ENCODE results near the gene SLC6A6. TPM values are rescaled to one million over a fixed set of nuclear protein-coding genes. Genes with fewer than 3 reads are reported as not detected.

The SLC6A6 gene
- total and polyA plus RNA-seq, 4 donors, result 0.92 to 7.2 (median 2.9) TPM

GRCh38 chr3:14392803-14393319, 9.5 kb upstream of the SLC6A6 start (continued):
- TF ChIP-seq MAX (IDR thresholded peaks at IDR 0.05), result no peak
- no peak for TF ChIP-seq HNF4A (conservative IDR thresholded peaks at IDR 0.05)
- TF ChIP-seq FOXA2 (IDR thresholded peaks at IDR 0.05), result no peak
- no peak for TF ChIP-seq RAD21 (IDR thresholded peaks at IDR 0.05)
- TF ChIP-seq RXRA (IDR thresholded peaks at IDR 0.05), result no peak

GRCh38 chr3:14393440-14394106, 8.8 kb upstream of the SLC6A6 start:
- no peaks in the 10 kb centered on the region for H3K9me3 ChIP-seq (ENCODE audit: control insufficient read depth in 4 of 4, low read length in 3 of 4)
- H3K27ac ChIP-seq (ENCODE audit: low read depth in 1 of 2, low read length in 2 of 2), result no peak overlapping the region
- TF ChIP-seq ZBTB33 (IDR thresholded peaks at IDR 0.05) (no peak), HNF4A (conservative IDR thresholded peaks at IDR 0.05) (no peak), RXRA (IDR thresholded peaks at IDR 0.05) (no peak), SP1 (IDR thresholded peaks at IDR 0.05) (no peak), FOXA1 (IDR thresholded peaks at IDR 0.05) (no peak), RAD21 (IDR thresholded peaks at IDR 0.05) (no peak), FOXA2 (IDR thresholded peaks at IDR 0.05) (no peak), YY1 (IDR thresholded peaks at IDR 0.05) (no peak), ATF3 (IDR thresholded peaks at IDR 0.05) (no peak), REST (IDR thresholded peaks at IDR 0.05) (no peak), JUND (IDR thresholded peaks at IDR 0.05) (no peak)
- no peaks in the 10 kb centered on the region for H3K36me3 ChIP-seq (ENCODE audit: control insufficient read depth in 4 of 4, insufficient read depth in 3 of 4, low read depth in 1 of 4, low read length in 3 of 4)
- 86% methylated on average over 9 of the region's 9 CpGs for WGBS
- H3K27me3 ChIP-seq (ENCODE audit: control insufficient read depth in 4 of 4, insufficient read depth in 4 of 4, low read length in 3 of 4), result no peaks in the 10 kb centered on the region
- no peak for DNase-seq (ENCODE audit: low spot score)
- H3K4me1 ChIP-seq (ENCODE audit: control insufficient read depth in 4 of 4, insufficient read depth in 4 of 4, low read length in 3 of 4), result peaks cover 2 to 14% (median 4%) of the 10 kb centered on the region in 4 donors
- H3K9ac ChIP-seq (ENCODE audit: low read depth in 1 of 2, low read length in 2 of 2), result no peak overlapping the region
- no peak overlapping the region for H3K4me3 ChIP-seq (ENCODE audit: low read depth in 1 of 3, low read length in 3 of 3)

- Histone ChIP-seq H3K27ac (ENCODE audit: low read depth in 1 of 2, low read length in 2 of 2) (no peak overlapping the region), H3K9ac (ENCODE audit: low read depth in 1 of 2, low read length in 2 of 2) (no peak overlapping the region), H3K9me3 (ENCODE audit: control insufficient read depth in 4 of 4, low read length in 3 of 4) (no peaks in the 10 kb centered on the region), H3K27me3 (ENCODE audit: control insufficient read depth in 4 of 4, insufficient read depth in 4 of 4, low read length in 3 of 4) (peaks cover 0 to 9% (median 0%) of the 10 kb centered on the region in 4 donors), H3K4me3 (ENCODE audit: low read depth in 1 of 3, low read length in 3 of 3) (no peak overlapping the region), H3K4me1 (ENCODE audit: control insufficient read depth in 4 of 4, insufficient read depth in 4 of 4, low read length in 3 of 4) (peaks cover 0 to 10% (median 4%) of the 10 kb centered on the region in 4 donors), H3K36me3 (ENCODE audit: control insufficient read depth in 4 of 4, insufficient read depth in 3 of 4, low read depth in 1 of 4, low read length in 3 of 4) (no peaks in the 10 kb centered on the region)
- TF ChIP-seq RAD21 (IDR thresholded peaks at IDR 0.05) (no peak), REST (IDR thresholded peaks at IDR 0.05) (no peak)
- no peak for DNase-seq (ENCODE audit: low spot score)
- 61% methylated on average over 5 of the region's 5 CpGs for WGBS
Observed at GRCh38 chr3:14396031-14396692, 6.2 kb upstream of the SLC6A6 start.

Measured in liver (tissue), 9 donors.